NCI-H524 treated with DMSO at 0.1 percent for 48 hours (cell line): ENCODE data around the gene SASH3.

ENCODE experiments used
- DNase-seq: peaks from one replicate; lab custom pipeline; 2025; lab: John Stamatoyannopoulos, UW

The SASH3 gene

DNA sequence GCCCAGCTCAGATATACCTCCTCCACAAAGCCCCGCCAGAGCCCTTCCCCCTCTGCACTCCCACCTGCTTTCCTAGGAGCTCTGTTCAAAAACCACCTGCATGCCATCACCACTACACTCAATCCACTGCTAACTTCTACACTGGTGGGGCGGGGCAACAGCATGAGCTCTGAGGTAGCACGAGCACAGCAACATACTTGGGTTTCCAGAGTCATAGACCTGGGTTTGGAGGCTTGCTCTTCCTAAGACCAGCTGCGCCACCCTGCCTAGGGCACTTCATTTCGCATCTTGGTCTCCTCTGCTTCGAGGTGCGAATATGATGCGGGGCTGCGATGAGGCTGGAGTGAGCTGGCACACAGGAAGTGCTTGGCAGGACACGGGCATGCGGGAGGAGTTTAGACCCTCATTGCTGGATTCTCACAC, 3.6 kb downstream of the SASH3 start:
- no peak for DNase-seq

DNA sequence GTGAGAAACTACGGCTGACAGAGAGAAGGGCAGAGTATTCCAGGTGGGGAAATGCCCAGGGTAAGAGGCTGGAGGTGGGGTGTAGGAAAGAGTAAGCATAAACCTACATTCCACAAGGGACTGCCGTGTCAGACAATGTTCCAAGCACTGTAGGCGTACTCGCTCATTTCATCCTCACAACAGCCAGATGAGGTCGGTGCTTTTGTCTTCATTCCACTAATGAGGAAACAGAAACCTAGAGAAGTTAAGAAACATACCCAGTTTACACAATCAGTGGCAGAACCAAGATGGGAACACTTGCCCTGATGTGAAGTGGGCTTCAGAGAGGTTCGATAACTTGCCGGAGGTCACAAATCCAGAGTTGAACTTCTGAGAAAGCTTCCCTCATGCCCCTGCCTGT, 4.6 kb downstream of the SASH3 start:
- no peak for DNase-seq

DNA sequence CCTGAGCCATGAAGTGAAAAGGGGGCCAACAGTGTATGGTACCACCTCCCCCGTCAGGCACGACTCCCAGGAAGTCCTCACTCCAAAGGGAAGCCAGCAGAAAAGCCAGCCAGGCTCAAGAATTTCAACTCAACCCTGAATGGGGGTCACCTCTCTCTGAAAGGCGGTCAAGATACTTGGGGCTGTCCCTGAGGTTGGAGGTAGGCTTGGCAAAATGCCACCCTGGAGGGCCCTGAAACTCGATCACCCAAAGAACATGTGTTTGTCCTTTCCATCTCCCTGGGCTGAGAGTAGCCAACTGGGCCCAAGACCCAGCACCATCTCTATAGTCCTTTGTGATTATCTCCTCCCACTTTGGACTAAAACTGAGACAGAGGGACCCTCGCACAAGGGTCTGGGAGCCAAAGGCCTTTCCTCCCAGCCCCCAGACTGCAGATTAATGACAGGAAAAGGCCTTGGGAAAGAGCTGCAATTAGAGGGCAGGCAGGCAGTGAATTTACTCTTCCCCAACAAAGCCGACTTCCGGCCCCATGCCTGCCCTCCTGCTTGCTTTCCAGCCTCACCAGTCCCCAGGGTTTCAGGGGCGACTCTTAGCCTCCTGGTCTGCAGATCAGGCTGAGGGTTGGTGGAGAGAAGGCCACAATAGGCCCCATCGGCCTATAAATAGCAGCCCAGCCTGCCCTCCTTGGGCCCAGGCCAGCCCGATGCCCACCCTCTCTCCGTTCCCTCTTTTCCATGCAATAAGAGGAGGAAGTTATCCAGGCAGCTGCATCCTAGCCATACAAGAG, 5.6 kb downstream of the SASH3 start:
- DNase-seq = no peak

DNA sequence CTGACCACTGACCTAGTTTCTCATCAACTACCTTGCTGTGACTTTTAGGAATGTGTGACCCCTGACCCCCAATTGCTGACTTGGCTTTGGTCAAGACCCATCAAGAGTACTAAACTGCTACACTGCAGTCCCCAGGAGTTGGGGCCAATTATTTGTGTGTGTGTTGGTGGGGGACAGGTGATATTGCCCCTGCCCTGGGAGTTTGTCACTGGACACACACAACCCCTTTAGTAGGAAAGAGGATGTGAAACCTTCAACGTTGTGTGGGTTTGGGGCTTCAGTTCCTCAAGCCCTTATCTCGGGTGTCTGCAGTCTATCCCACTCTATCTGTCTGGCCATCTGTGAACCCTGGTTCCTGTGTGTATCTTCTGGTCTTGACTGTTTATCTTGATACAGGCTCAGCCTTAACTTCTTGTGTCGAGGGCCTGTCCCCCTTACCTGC, 6.5 kb downstream of the SASH3 start:
- DNase-seq = no peak

DNA sequence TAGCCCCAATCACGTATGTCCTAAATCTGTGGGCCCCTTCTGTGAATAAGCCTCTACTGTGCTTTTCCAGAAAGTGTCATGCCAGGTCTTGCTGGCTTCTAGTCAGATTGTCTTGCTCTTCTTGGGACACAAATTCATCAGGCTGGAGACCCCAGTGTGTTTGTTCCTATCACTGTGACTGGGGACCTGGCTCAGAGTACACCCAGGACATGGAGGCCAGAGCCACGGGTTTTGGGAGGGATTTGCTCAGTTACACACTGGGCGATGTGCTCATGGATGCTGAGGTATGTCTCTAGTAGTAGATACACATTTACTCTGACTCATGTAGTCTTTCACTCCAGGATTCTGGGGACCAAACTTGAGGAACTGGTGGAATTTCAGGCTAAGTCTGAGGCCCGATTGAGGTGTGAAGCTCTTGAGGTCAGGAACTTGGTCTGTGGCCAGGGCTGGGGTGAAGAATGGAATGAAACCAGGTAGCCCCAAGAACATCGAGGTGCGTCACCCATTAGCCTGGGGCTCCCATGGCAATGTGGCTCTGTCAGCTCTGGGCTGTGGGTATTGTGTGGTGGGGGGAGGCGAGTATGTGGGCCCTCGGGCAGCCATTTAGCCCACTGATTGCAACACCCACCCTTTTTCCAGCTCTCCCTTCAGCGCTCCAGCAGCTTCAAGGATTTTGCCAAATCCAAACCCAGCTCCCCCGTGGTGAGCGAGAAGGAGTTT, 7.7 kb downstream of the SASH3 start:
- DNase-seq = no peak

DNA sequence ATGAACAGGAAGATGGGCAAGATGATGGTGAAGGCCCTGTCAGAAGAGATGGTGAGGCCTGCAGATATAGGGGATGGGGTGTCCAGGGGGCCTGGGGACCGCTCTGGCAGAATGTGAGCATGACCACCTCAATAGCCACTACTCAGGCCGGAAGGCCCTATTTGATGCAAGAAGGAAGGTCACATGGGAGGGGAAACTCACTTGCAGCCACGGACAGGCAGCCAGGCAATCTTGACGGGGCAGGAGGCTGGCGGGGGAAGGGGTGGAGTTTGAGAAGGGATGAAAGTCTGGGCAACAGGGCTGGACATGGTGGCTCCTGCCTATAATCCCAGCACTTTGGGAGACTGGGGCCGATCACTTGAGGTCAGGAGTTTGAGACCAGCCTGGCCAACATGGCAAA, 8.8 kb downstream of the SASH3 start:
- no peak for DNase-seq

DNA sequence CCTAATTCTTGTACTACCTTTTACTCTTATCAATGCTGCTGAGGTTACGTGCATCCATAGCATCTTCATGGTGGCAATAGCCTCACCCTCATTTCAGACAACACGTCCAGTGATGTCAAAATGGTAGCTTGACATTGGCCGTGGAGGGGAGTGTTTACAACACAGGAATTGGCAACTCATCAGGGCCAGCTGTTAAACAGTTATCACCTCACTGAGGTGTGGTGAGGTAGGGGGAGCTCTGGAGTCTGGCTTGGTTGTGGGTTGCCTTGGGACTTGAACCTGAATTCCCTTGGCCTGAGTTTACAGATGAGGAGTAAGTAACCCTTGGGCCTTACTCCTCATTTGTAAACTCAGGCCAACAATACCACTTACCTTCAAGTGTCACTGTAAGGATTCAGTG, 10.4 kb downstream of the SASH3 start:
- no peak for DNase-seq

DNA sequence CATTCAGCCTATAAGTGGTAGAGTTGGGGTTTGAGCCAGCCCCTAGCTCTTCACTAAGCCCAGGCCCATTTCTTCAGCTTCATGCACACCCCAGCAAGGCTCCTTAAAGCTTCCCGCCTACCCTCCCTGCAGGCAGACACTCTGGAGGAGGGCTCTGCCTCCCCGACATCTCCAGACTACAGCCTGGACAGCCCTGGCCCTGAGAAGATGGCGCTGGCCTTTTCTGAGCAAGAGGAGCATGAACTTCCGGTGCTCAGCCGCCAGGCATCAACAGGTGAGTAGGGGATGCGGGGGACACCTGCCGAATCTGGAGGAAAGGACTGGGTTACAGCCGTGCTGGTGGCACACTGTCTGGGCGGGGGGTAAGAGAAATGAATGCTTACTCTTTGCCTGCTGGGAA, 11.1 kb downstream of the SASH3 start:
- DNase-seq = no peak

DNA sequence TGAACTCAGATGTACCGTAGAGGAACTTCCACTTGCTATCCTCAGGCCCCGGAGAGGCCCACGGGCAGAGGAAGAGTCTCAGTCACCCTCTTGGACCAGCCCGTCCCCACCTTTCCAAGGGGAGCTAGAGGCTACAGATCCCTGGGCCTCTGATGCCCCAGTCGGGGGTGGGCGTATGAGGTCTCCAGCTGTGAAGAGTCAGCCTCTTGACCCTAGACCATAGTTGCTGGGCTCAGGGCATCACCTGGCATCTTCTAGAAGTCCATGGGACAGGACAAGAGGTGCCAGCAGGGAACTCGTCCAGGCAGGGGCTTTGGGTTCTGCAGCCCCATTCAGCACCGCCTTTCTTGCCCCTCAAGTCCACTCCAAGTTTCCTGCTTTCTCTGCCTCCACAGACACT, 11.6 kb downstream of the SASH3 start:
- DNase-seq = no peak

DNA sequence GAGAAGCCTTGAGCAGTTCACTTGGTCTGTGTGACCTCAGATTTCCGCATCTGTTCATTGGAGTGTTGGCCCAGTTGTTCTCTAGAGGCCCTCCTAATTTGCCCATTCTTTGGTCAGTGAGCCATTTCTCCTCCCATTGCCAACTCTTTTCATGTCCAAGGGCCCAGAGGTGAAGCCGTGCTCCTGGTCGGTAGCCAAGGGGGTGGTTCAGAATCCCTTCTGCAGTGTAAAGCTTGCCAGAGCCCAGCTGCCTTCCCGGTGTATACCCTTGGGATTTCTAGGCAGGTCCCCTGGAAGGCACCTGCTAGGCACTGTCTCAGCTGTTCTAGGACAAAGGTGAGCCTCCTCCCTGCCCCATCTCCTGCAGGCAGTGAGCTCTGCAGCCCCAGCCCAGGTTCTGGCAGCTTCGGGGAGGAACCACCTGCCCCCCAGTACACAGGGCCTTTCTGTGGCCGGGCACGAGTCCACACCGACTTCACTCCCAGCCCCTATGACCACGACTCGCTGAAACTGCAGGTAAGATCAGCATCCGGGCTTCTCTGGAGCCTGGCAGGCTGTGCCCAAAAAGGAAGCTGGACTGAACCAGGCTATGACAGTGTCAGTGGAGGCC, 12.3 kb downstream of the SASH3 start:
- no peak for DNase-seq

DNA sequence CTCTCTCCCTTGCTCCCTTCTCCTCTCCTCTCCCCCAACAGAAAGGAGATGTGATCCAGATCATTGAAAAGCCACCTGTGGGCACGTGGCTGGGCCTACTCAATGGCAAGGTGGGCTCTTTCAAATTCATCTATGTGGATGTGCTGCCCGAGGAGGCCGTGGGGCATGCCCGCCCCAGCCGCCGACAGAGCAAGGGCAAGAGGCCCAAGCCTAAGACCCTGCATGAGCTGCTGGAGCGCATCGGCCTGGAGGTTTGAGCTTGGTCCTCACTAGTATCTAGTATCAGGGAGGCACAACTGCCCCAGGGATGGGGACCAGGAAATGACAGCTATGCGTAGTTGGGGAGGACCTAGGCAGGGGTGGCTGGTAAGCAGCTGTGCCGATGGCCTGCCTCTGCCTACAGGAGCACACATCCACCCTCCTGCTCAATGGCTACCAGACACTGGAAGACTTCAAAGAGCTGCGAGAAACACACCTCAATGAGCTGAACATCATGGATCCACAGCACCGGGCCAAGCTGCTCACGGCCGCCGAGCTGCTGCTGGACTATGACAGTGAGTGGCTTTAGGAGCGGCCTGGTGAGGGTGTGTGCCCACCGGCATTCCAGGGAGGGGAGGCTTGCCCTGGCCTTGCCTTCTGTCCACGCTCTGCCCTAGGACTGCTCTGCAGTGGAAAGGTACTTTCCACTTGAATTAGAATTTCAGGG, 13.0 kb downstream of the SASH3 start:
- no peak for DNase-seq

DNA sequence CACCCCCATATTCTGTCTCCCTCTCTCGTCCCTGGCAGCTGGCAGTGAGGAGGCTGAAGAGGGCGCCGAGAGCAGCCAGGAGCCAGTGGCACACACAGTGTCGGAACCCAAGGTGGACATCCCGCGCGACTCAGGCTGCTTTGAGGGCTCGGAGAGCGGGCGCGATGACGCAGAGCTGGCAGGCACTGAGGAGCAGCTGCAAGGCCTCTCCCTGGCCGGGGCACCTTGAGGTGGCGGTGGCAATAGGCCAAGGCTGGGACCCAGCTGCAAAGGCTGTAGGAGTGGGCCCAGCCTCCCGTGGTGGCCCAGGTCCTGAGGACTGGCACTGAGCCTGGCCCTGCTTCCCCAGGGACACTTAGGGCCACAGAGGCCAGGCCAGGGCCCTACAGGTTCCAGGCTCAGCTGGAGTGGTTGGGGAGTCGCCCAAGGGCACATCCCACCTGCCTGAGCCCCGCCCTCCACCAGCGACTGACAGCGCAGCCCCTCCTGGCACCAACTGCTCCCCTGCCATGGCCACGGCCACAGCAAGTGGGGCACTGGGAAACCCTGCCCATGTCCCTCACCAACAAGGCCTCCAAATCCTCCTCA, 13.9 kb downstream of the SASH3 start:
- no peak for DNase-seq

DNA sequence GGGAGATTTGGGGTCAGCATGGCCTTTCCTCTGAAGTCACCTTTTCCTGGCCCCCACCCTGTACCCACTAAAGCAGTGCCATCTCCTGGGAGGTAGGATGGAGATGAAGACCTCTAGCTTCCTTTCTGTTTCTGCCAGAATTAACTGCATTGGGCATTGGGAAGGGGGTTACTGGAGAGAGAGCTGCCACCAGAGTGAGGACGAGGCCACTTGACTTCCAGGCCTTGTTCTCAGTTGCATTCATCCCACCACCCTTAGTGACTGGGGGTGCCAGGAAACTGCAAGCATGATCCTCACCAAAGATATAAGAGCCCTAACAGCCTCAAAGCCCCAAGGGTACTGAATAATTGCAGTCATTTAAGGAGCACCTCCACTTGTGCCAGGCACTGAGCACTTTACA, 15.8 kb downstream of the SASH3 start:
- no peak for DNase-seq

DNA sequence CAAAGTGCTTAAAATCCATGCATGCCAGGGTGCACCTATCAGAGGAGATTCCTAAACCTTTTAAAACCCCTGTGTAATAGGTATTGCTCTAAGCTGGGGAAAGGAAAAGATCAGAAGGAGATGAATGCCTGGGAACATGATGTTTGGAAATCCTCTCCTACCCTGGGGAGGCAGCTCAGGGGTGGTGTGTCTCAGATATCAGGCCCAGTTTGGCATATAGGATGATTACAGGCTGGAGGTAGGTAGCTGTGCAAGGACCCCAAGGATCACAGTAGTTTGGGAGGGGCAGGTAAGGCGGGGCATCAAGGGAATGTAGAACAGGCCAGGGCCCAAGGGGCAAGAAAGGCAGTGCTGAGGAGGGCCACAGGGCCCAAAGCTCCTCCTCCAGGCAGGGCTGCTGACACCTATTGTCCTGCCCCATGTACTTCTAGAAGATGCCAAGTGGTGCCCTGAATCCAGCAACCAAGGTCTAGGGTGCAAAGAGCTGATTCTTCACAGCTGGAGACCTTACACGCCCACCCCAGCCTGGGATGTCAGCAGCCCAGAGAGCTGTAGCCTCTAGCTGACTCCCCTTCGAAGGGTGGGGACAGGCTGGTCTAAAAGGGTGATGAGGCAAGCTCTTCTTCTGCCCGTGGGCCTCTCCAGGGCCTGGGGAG, 17.6 kb downstream of the SASH3 start:
- DNase-seq = no peak

DNA sequence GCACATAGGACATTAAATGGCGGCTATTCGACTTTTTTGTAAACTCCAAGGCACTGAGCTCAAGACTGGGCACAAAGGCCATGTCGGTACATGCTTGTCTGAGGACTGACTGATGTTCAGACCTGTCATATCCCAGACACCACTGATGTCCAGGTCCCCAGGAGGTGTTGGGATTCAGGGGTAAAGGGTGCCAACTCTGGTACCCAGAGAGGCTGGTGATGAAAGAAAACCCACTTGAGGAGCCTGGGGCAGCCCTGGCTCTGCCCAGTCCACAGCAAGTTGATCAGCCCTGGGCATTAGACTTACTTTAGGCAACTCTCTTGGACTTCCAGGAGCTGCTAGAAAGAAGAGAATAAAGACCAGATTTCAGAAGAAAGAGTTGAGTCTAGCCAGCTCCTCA, 18.7 kb downstream of the SASH3 start:
- DNase-seq = no peak

DNA sequence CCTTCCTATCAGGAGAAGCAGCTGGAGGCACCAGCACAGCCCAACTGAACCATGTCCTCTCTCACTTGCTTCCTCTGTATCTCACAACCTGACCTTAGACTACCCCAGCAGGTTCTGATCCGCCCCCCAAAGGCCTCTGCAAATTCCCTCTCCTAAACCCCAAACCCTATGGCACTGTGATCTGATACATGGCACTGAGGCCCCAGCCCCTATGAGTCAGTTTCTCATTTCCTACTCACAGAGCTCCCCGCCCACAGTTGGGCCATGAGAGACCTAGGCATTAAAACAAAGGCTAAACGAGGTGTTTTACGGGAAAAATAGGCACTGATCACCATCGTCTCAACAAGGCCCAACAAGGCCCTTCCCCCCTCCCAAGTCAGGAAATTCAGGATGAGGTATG, 19.1 kb downstream of the SASH3 start:
- no peak for DNase-seq

DNA sequence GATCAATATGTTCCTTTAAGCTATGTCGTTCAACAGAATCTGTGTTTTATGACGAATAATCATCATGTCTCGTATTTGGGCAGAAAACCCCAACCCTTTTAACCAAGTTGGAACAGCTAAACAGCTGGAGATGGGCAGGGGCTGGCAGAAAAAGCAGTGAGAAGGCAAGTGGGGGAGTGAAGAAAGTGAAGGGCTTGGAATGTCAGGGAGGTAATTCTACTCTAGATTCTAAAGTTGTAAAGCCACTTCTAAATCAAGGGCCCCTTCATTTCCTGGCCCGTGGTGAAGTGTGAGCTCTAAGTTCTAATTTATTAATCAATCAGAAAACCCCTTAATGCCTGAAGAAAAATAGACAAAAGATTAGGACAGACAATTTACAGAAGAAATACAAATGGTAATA, 20.4 kb downstream of the SASH3 start:
- DNase-seq = no peak

DNA sequence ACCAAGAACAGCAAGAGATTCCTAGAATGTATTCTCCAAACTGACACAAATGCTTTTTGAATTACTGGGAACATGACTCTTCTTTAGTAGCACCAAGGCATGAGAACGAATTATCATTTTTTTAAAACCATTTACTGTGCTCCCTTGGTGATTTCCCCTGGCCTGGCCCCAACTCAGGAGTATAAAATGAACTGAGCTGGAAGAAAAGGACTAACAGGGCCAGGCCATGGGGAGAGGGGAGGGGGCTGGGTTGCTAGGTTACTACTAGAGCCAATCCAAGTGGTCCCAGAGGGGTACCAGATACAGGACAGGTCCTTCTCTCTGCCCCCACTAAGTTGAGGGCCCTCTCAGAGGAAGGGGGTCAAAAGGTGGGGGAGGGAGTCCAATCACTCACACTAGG, 23.1 kb downstream of the SASH3 start:
- DNase-seq = no peak

DNA sequence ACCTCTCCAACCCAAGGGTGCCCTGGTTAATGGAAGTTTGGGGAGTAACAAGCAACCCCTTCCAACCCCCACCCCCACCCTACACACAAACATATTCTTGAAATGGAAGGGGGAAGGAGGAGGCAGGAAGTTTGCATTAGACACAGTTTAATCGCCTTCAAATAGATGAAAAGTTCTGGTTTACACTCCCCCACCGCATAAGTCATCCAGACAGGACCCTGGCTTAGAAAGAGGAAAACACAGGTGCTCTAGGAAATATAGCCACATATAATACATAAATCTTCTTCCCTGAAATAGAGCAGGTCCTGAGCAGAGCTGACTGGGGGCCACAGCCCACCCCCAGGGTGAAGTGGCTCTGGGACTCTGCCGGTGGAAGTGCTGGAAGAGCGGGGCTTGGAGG, 25.1 kb downstream of the SASH3 start:
- no peak for DNase-seq

DNA sequence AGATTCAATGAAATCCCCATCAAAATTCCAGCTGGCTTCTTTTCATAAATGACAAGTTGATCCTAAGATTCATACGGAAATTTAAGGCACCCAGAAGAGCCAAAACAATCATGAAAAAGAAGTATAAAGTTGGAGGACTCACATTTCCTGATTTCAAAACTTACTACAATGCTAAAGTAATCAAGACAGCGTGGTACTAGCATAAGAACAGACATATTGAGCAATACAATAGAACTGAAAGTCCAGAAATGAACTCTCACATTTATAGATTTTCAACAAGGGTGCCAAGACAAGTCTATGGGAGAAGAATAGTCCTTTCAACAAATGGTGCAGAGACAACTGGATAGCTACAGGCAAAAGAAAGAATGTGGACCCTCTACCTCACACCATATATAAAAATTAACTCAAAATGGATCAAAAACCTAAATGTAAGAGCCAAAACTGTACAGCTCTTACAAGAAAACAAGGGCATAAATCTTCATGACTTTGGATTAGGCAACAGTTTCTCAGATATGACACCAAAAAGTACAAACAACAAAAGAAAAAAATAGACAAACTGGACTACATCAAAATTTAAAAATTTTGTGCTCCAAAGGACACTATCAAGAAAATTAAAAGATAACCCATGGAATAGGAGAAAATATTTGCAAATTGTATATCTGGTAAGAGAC, 28.5 kb downstream of the SASH3 start:
- no peak for DNase-seq
